Effector memory CD4-positive, alpha-beta T cell (primary cell): Measurements from ENCODE around the gene CEP250.

ENCODE experiments used
- DNase-seq, 3 donors: peaks; one replicate each; pipeline ENCODE4 v3.0.0-alpha.2; 2020
- H3K27ac ChIP-seq: 2 replicates; pipeline ENCODE4 v1.7.0; 2013; ENCODE audit warnings: mild to moderate bottlenecking, low read length, moderate library complexity; ENCODE audit not compliant: insufficient read depth, poor library complexity, severe bottlenecking
- H3K27me3 ChIP-seq: replicated peaks from 2 replicates; pipeline ENCODE4 v1.7.0; 2013; ENCODE audit warnings: mild to moderate bottlenecking, low read length; ENCODE audit not compliant: insufficient read depth, control insufficient read depth, poor library complexity, severe bottlenecking
- H3K36me3 ChIP-seq: 2 replicates; pipeline ENCODE4 v1.7.0; 2013; ENCODE audit warnings: mild to moderate bottlenecking, low read length, moderate library complexity; ENCODE audit not compliant: control insufficient read depth, insufficient read depth
- H3K4me1 ChIP-seq: 2 replicates; pipeline ENCODE4 v1.7.0; 2013; ENCODE audit warnings: low read length, mild to moderate bottlenecking; ENCODE audit not compliant: control insufficient read depth, insufficient read depth, poor library complexity, severe bottlenecking
- H3K4me3 ChIP-seq: 2 replicates; pipeline ENCODE4 v1.7.0; 2013; ENCODE audit warnings: low read length, low read depth, mild to moderate bottlenecking; ENCODE audit not compliant: insufficient read depth, poor library complexity, severe bottlenecking
- H3K9me3 ChIP-seq: 2 replicates; pipeline ENCODE4 v1.7.0; 2013; ENCODE audit warnings: mild to moderate bottlenecking, low read length, moderate library complexity; ENCODE audit not compliant: control insufficient read depth
- total RNA-seq, 3 donors: gene quantifications; one replicate each; lab custom pipeline; 2026; lab: John Stamatoyannopoulos, UW

Gene CEP250
- 87.8 to 134 (median 102) reads per million in 3 donors for total RNA-seq

GRCh38 chr20:35454881-35455609, at the start of gene CEP250:
Gene CEP250, plus strand, starts transcription at chr20:35455598. Its CDS starts 6,770 bp downstream, at chr20:35462368.
- H3K27me3 ChIP-seq: no peaks in the 10 kb centered on the region
- no peaks in the 10 kb centered on the region for H3K36me3 ChIP-seq
- peak within 1 kb of the TSS; percentile 96 for H3K27ac ChIP-seq
- peak; percentile 89 to 93 (median 92) for DNase-seq
- no peaks in the 10 kb centered on the region for H3K9me3 ChIP-seq
- peak within 1 kb of the TSS; percentile 73 for H3K4me3 ChIP-seq
- H3K4me1 ChIP-seq: peaks cover 6% of the 10 kb centered on the region

- Histone ChIP-seq H3K9me3 (no peaks in the 10 kb centered on the region), H3K36me3 (peaks cover 7% of the 10 kb centered on the region), H3K27me3 (no peaks in the 10 kb centered on the region), H3K27ac (no peak overlapping the region), H3K4me3 (no peak overlapping the region), H3K4me1 (peaks cover under 1% of the 10 kb centered on the region)
- DNase-seq: no peak
Measured at GRCh38 chr20:35405775-35406174, 49.6 kb upstream of the CEP250 start.

GRCh38 chr20:35408270-35408669, 47.1 kb upstream of the CEP250 start:
- peaks cover 7% of the 10 kb centered on the region for H3K36me3 ChIP-seq
- no peaks in the 10 kb centered on the region for H3K27me3 ChIP-seq
- peaks cover 9% of the 10 kb centered on the region for H3K4me1 ChIP-seq
- no peak overlapping the region for H3K27ac ChIP-seq
- no peaks in the 10 kb centered on the region for H3K9me3 ChIP-seq
- H3K4me3 ChIP-seq: no peak overlapping the region
- no peak for DNase-seq

- Histone ChIP-seq H3K27me3 (no peaks in the 10 kb centered on the region), H3K27ac (no peak overlapping the region), H3K36me3 (peaks cover 7% of the 10 kb centered on the region), H3K4me3 (no peak overlapping the region), H3K4me1 (peaks cover 9% of the 10 kb centered on the region), H3K9me3 (no peaks in the 10 kb centered on the region)
- no peak for DNase-seq
Measured at GRCh38 chr20:35409542-35409941, 45.9 kb upstream of the CEP250 start.

- H3K27me3 ChIP-seq: no peaks in the 10 kb centered on the region
- H3K27ac ChIP-seq: no peak overlapping the region
- H3K4me1 ChIP-seq: peaks cover 9% of the 10 kb centered on the region
- H3K9me3 ChIP-seq: no peaks in the 10 kb centered on the region
- peaks cover 7% of the 10 kb centered on the region for H3K36me3 ChIP-seq
- H3K4me3 ChIP-seq: no peak overlapping the region
- DNase-seq: no peak
Measured at GRCh38 chr20:35410613-35411012, 44.8 kb upstream of the CEP250 start.

- Histone ChIP-seq H3K27me3 (no peaks in the 10 kb centered on the region), H3K4me3 (no peak overlapping the region), H3K27ac (no peak overlapping the region)
Measured at GRCh38 chr20:35421322-35421721, 34.1 kb upstream of the CEP250 start.

GRCh38 chr20:35431621-35432429, 23.6 kb upstream of the CEP250 start:
- no peaks in the 10 kb centered on the region for H3K9me3 ChIP-seq
- H3K4me3 ChIP-seq: no peak overlapping the region
- H3K4me1 ChIP-seq: no peaks in the 10 kb centered on the region
- H3K27ac ChIP-seq: no peak overlapping the region
- no peaks in the 10 kb centered on the region for H3K27me3 ChIP-seq
- no peaks in the 10 kb centered on the region for H3K36me3 ChIP-seq
- DNase-seq: no peak

More at GRCh38 chr20:35421322-35421721, 34.1 kb upstream of the CEP250 start:
- H3K9me3 ChIP-seq: no peaks in the 10 kb centered on the region
- no peak for DNase-seq
- no peaks in the 10 kb centered on the region for H3K36me3 ChIP-seq
- no peaks in the 10 kb centered on the region for H3K4me1 ChIP-seq

- Histone ChIP-seq H3K27ac (no peak overlapping the region), H3K27me3 (no peaks in the 10 kb centered on the region), H3K4me3 (no peak overlapping the region), H3K9me3 (no peaks in the 10 kb centered on the region), H3K36me3 (no peaks in the 10 kb centered on the region), H3K4me1 (no peaks in the 10 kb centered on the region)
- DNase-seq: no peak
Measured at GRCh38 chr20:35432430-35432735, 23.0 kb upstream of the CEP250 start.

DNA sequence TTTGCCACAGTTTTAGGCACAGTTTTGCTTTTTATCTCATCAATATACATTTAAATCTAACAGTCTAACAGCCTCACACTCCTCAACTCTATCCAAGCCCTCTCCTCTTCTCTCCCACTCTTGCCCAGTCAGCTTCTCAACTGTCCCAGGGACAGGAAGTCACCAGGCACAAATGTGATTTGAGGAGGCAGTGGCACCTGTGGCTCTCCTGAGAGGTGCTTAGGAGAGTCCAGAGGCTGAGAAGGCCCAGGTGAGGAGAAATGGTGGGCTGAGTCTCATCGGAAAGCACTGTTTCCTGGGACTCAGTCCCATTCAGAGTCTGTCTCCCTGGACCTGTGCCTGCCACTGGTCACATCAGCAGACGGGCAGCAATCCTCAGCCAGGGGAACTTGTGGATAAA, 22.1 kb upstream of the CEP250 start:
- no peaks in the 10 kb centered on the region for H3K4me1 ChIP-seq
- H3K36me3 ChIP-seq: no peaks in the 10 kb centered on the region
- no peaks in the 10 kb centered on the region for H3K9me3 ChIP-seq
- no peaks in the 10 kb centered on the region for H3K27me3 ChIP-seq
- no peak overlapping the region for H3K4me3 ChIP-seq
- no peak for DNase-seq
- no peak overlapping the region for H3K27ac ChIP-seq
